ENCODE results near the gene HSPB2. TPM values are rescaled to one million over a fixed set of nuclear protein-coding genes. Genes with fewer than 3 reads are reported as not detected.

The HSPB2 gene
- total RNA-seq, 1 donor from 2014 or later: not detected

GRCh38 chr11:111871693-111872161 is 40.8 kb upstream of the HSPB2 start:
- H3K9me3 Mint-ChIP-seq (ENCODE audit: unreplicated experiment): no peaks in the 10 kb centered on the region
- H3K27ac Mint-ChIP-seq (ENCODE audit: unreplicated experiment): peak overlapping the region; percentile 81
- no peaks in the 10 kb centered on the region for H3K27me3 Mint-ChIP-seq (ENCODE audit: unreplicated experiment)
- H3K36me3 Mint-ChIP-seq (ENCODE audit: unreplicated experiment): peaks cover 18% of the 10 kb centered on the region
- TF ChIP-seq CTCF (IDR thresholded peaks at IDR 0.05): no peak
- DNase-seq (ENCODE audit: extremely low spot score, unreplicated experiment): no peak
- peak overlapping the region; percentile 90 for H3K4me3 Mint-ChIP-seq (ENCODE audit: unreplicated experiment)
- H3K4me1 Mint-ChIP-seq (ENCODE audit: unreplicated experiment): peaks cover 14% of the 10 kb centered on the region

DNA sequence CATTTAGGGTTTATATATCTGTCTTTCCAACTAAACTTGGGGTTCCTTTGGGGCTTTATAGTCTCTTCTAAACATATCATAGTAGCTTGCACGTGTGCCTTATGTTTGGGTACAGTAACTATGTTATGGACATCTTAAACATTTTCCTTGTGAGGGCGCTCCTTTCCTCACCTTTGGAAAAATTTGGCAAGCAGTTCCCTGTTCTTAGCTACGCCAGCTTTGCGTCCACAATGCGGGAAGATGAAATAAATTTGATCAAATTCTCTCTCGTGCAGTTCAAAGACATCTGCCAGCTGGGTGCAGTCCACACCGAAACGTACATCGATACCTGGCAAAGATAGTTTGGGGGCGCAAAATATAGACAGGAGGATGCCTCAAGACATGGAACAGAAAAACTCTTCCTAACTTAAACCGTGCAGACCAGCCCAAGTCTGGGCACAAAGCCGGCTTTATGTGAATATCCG is 34.1 kb upstream of the HSPB2 start:
- Mint-ChIP-seq H3K27me3 (ENCODE audit: unreplicated experiment) (no peaks in the 10 kb centered on the region), H3K4me1 (ENCODE audit: unreplicated experiment) (peaks cover 16% of the 10 kb centered on the region), H3K4me3 (ENCODE audit: unreplicated experiment) (peak overlapping the region; percentile 95), H3K36me3 (ENCODE audit: unreplicated experiment) (peaks cover 2% of the 10 kb centered on the region), H3K27ac (ENCODE audit: unreplicated experiment) (peak overlapping the region; percentile 100), H3K9me3 (ENCODE audit: unreplicated experiment) (no peaks in the 10 kb centered on the region)
- DNase-seq (ENCODE audit: extremely low spot score, unreplicated experiment): no peak
- TF ChIP-seq CTCF (IDR thresholded peaks at IDR 0.05): no peak

DNA sequence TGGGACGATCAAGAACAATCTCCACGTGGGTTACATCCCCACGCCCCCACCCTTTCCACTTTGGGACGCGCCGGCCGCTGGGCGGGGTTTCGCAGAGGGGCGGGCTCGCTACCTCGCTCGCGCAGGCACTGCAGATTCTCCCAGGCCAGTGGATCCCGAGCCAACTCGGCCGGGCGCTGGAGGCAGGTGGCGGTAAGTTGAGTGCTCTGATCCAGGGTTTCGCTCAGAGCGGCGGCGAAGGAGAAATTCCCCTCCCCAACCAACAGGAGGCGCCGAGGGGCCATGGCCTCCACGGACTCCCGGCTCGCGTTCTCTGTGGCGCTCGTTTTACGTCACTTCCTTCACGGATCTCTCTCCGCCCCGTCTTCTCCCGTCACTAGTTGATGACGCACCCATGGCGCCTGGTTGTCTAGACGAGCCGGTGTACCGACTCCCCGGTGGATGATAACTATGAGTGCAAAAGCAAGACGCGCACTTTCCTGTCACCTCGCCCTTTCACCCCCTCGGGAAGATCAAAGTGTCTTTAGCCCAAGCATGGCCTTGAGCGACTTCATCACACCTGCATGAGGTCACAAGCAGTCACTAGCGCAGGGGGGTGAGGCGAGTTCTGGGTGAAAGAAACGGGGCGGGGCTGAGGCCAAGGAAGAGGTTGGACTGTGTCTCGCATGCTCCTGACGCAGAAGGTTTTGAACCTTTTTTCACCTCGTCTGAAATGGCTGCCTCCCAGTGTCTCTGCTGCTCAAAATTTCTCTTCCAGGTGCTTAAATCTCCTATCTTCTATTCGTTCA is 33.5 kb upstream of the HSPB2 start, which contains the start of the genes CFAP68 and FDXACB1:
Gene CFAP68 (plus strand): TSS at position 693 of the 788 bp plus-strand sequence. CDS start 20 bp downstream, at position 713.
Gene FDXACB1 (minus strand): TSS at position 317 of the 788 bp plus-strand sequence. CDS start 33 bp downstream, at position 284.
- peak within 1 kb of the TSS; percentile 100 for H3K27ac Mint-ChIP-seq (ENCODE audit: unreplicated experiment)
- H3K4me1 Mint-ChIP-seq (ENCODE audit: unreplicated experiment): peaks cover 16% of the 10 kb centered on the region
- no peaks in the 10 kb centered on the region for H3K9me3 Mint-ChIP-seq (ENCODE audit: unreplicated experiment)

DNA sequence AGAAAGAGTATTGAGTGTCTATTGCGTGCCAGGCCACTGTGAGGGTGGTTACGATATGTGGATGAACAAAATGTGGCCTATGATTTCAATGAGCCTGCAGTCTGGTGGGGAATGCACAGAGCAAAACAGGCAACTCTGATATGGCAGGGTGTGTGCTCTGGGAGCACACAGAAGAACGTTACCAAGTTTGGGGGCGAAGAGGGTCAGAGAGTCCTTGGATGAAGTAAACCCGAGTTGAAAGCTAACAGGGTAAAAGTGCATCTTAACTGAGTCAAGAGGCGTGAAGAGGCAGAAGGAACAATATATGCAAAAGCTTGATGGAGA is 32.9 kb upstream of the HSPB2 start:
- DNase-seq (ENCODE audit: extremely low spot score, unreplicated experiment): no peak
- peaks cover 16% of the 10 kb centered on the region for H3K4me1 Mint-ChIP-seq (ENCODE audit: unreplicated experiment)
- H3K4me3 Mint-ChIP-seq (ENCODE audit: unreplicated experiment): peak overlapping the region; percentile 95

More for the DNA sequence above, 33.5 kb upstream of the HSPB2 start, which contains the start of the genes CFAP68 and FDXACB1:
- Mint-ChIP-seq H3K4me3 (ENCODE audit: unreplicated experiment) (peak within 1 kb of the TSS; percentile 95), H3K36me3 (ENCODE audit: unreplicated experiment) (peaks cover 2% of the 10 kb centered on the region), H3K27me3 (ENCODE audit: unreplicated experiment) (no peaks in the 10 kb centered on the region)
- TF ChIP-seq CTCF (IDR thresholded peaks at IDR 0.05): peak; percentile 97
- DNase-seq (ENCODE audit: extremely low spot score, unreplicated experiment): peak; percentile 98

More for the DNA sequence above, 32.9 kb upstream of the HSPB2 start:
- H3K9me3 Mint-ChIP-seq (ENCODE audit: unreplicated experiment): no peaks in the 10 kb centered on the region
- peak overlapping the region; percentile 100 for H3K27ac Mint-ChIP-seq (ENCODE audit: unreplicated experiment)
- H3K36me3 Mint-ChIP-seq (ENCODE audit: unreplicated experiment): peaks cover 2% of the 10 kb centered on the region
- TF ChIP-seq CTCF (IDR thresholded peaks at IDR 0.05): no peak
- H3K27me3 Mint-ChIP-seq (ENCODE audit: unreplicated experiment): no peaks in the 10 kb centered on the region

Data from osteocyte (in vitro differentiated cells).